Omental fat pad (tissue), 4 donors: ENCODE results near the gene DPH2. TPM values are rescaled to one million over a fixed set of nuclear protein-coding genes. Genes with fewer than 3 reads are reported as not detected.
A peak's percentile ranks its signal among the peaks of the same experiment; 100 is the strongest.

Experiments used
- ATAC-seq: fragments of 150-250 bp; one replicate; pipeline ENCODE4 v1.9.1; 2016; ENCODE audit warnings: mild to moderate bottlenecking, moderate library complexity; ENCODE audit not compliant: low FRiP score
- DNase-seq: peaks from one replicate; pipeline ENCODE4 v3.0.0-alpha.2; 2019; ENCODE audit warnings: low spot score
- CTCF ChIP-seq, 3 donors: fragments of 450-650 bp; IDR thresholded peaks; one replicate each; pipeline ENCODE4 v1.5.1; 2016 to 2017; ENCODE audit warnings: antibody characterized with exemption in 3 of 3, mild to moderate bottlenecking in 3 of 3, moderate library complexity in 2 of 3
- total RNA-seq, 4 donors: library from RNA; depleted of rRNA; stranded (reverse); fragments of >200 nt; gene quantifications; one replicate each; pipeline ENCODE4 v1.1.0, GENCODE V29; 2016

The DPH2 gene
- total RNA-seq, 4 donors from 2014 or later, result 18.1 to 67.5 (median 23.1) TPM

- TF ChIP-seq CTCF (IDR thresholded peaks at IDR 0.05), result no peak
- peak; percentile 78 for ATAC-seq
- DNase-seq, result peak; percentile 94
These were observed 4.8 kb downstream of the DPH2 start, which contains the start of gene ATP6V0B for GRCh38 chr1:43974443-43975248. Gene ATP6V0B, plus strand, starts transcription at chr1:43974960. Its CDS starts 81 bp downstream, at chr1:43975041.

GRCh38 chr1:43975249-43975961, 5.6 kb downstream of the DPH2 start:
- no peak for TF ChIP-seq CTCF (IDR thresholded peaks at IDR 0.05)
- no peak for DNase-seq
- peak; percentile 3 for ATAC-seq

- no peak for TF ChIP-seq CTCF (IDR thresholded peaks at IDR 0.05)
- no peak for DNase-seq
- no peak for ATAC-seq
These were observed 6.2 kb downstream of the DPH2 start for GRCh38 chr1:43976045-43976444.

DNA sequence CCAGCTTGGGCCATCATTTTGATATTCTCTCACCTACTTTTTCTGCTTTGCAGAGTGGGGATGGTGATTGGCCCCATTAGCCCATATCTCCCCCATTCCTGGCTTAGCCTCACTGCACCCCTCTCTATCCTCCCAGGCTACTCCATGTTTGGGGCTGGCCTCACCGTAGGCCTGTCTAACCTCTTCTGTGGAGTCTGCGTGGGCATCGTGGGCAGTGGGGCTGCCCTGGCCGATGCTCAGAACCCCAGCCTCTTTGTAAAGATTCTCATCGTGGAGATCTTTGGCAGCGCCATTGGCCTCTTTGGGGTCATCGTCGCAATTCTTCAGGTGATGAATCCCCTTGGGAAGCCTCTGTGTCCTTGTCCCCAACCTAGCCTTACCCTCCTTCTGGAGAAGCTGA, 7.1 kb downstream of the DPH2 start:
- TF ChIP-seq CTCF (IDR thresholded peaks at IDR 0.05), result no peak
- no peak for DNase-seq
- ATAC-seq, result no peak

- ATAC-seq (no peak), DNase-seq (no peak)
- no peak for TF ChIP-seq CTCF (IDR thresholded peaks at IDR 0.05)
These were observed 7.8 kb downstream of the DPH2 start for GRCh38 chr1:43977376-43978263.

- ATAC-seq (no peak), DNase-seq (no peak)
- TF ChIP-seq CTCF (IDR thresholded peaks at IDR 0.05), result no peak
These were observed 8.4 kb downstream of the DPH2 start for GRCh38 chr1:43978264-43978550.
